Motor neuron (in vitro differentiated cells): Measurements from ENCODE around the gene PIGH. TPM values are rescaled to one million over a fixed set of nuclear protein-coding genes. Genes with fewer than 3 reads are reported as not detected.
"Not testable (repeated sequence)": the region's sequence is repeated elsewhere in the genome, so short reads cannot be mapped to it uniquely, and the experiment has no call there.

Experiments
- ATAC-seq, 8 experiments: fragments of 200-7000 bp; cut with Tn5 transposase; replicated peaks in 6 of 8; 2 replicates each; pipeline ENCODE4 v1.8.0; 2021; ENCODE audit warnings: mild to moderate bottlenecking in 8 of 8, moderate library complexity in 8 of 8
- H3K27ac ChIP-seq, 2 donors: fragments of 250-450 bp; sonication (Bioruptor Pico); 2 replicates each; pipeline ENCODE4 v1.9.0; 2021; ENCODE audit warnings: antibody characterized with exemption in 2 of 2, mild to moderate bottlenecking in 2 of 2, moderate library complexity in 1 of 2
- H3K4me1 ChIP-seq, 2 donors: fragments of 250-450 bp; sonication (Bioruptor Pico); replicated peaks in 1 of 2; 2 replicates each; pipeline ENCODE4 v1.6.1; 2021; ENCODE audit warnings: antibody characterized with exemption in 2 of 2, mild to moderate bottlenecking in 2 of 2, moderate library complexity in 1 of 2
- H3K4me3 ChIP-seq, 5 donors: fragments of 250-450 bp; sonication (Bioruptor Pico); 2 replicates each; pipeline ENCODE4 v1.9.0; 2021; ENCODE audit warnings: antibody characterized with exemption in 5 of 5, mild to moderate bottlenecking in 5 of 5, moderate library complexity in 4 of 5
- WGBS, 10 experiments: fragments of 450-650 bp; shearing (Covaris generic); methylation state at CpG; one replicate each; pipeline ENCODE4 v1.0.0; 2022; 5-methylcytosine and 5-hydroxymethylcytosine counted together
- in situ Hi-C, 9 experiments: fragments of 400-800 bp; cut with MboI; loops; one replicate each; pipeline ENCODE4 v1.15.0; 2021; ENCODE audit warnings: low sequenced_read_pairs in 9 of 9, low pct_unique_long_range_greater_than_20kb in 2 of 9; ENCODE audit not compliant: unreplicated experiment in 9 of 9
- total RNA-seq, 8 experiments: library from RNA; unstranded; fragments of 300-600 nt; gene quantifications; 2 replicates each; pipeline versions ENCODE4 v1.2.3 to v1.2.4, GENCODE V29; 2022

PIGH gene
- total RNA-seq, 8 experiments from 2014 or later = 14.1 to 39.2 (median 28.4) TPM

GRCh38 chr14:67553547-67553946 is 46.5 kb downstream of the PIGH start:
- 40 to 100% (median 68%) methylated on average over 1 to 2 of the region's 3 CpGs; no CpG with 5 or more reads in 4 of the 10 experiments for WGBS, 10 experiments
- Histone ChIP-seq H3K27ac (no peak overlapping the region), H3K4me3 (no peak overlapping the region), H3K4me1 (no peaks in the 10 kb centered on the region)
- no peak for ATAC-seq
- in situ Hi-C loops = no loop called here

- H3K4me1 ChIP-seq = no peaks in the 10 kb centered on the region
- no peak overlapping the region for H3K27ac ChIP-seq
- no peak overlapping the region for H3K4me3 ChIP-seq
- in situ Hi-C loops = no loop called here
- no peak for ATAC-seq
- 60 to 100% (median 79%) methylated on average over 1 to 2 of the region's 3 CpGs; no CpG with 5 or more reads in 4 of the 10 experiments for WGBS, 10 experiments
Observed at GRCh38 chr14:67551940-67552339, 48.1 kb downstream of the PIGH start.

- Histone ChIP-seq H3K4me3 (no peak overlapping the region), H3K27ac (no peak overlapping the region), H3K4me1 (no peaks in the 10 kb centered on the region)
- 33 to 88% (median 80%) methylated on average over 1 to 3 of the region's 3 CpGs; no CpG with 5 or more reads in 3 of the 10 experiments for WGBS, 10 experiments
- no peak for ATAC-seq
- in situ Hi-C loops = no loop called here
Observed at GRCh38 chr14:67551123-67551522, 48.9 kb downstream of the PIGH start.

GRCh38 chr14:67549734-67550133 is 50.3 kb downstream of the PIGH start:
- in situ Hi-C loops = no loop called here

GRCh38 chr14:67547224-67547780 is 52.8 kb downstream of the PIGH start:
- in situ Hi-C loops = no loop called here
- no peak overlapping the region for H3K27ac ChIP-seq
- peak in 1 of 8 experiments; percentile 32 for ATAC-seq
- H3K4me3 ChIP-seq = no peak overlapping the region
- WGBS, 10 experiments = 62 to 100% (median 83%) methylated on average over 1 to 2 of the region's 5 CpGs; no CpG with 5 or more reads in 5 of the 10 experiments
- H3K4me1 ChIP-seq = no peaks in the 10 kb centered on the region

More at GRCh38 chr14:67549734-67550133, 50.3 kb downstream of the PIGH start:
- peak in 2 of 8 experiments; percentile 46 to 75 for ATAC-seq
- WGBS, 10 experiments = 30 to 89% (median 72%) methylated on average over 1 to 3 of the region's 4 CpGs; no CpG with 5 or more reads in 3 of the 10 experiments
- no peak overlapping the region for H3K4me3 ChIP-seq
- no peaks in the 10 kb centered on the region for H3K4me1 ChIP-seq
- no peak overlapping the region for H3K27ac ChIP-seq

- WGBS, 10 experiments = 57 to 100% (median 90%) methylated on average over 1 of the region's 1 CpG; no CpG with 5 or more reads in 2 of the 10 experiments
- H3K27ac ChIP-seq = no peak overlapping the region
Observed at GRCh38 chr14:67544590-67544989, 55.5 kb downstream of the PIGH start.

GRCh38 chr14:67542620-67543019 is 57.4 kb downstream of the PIGH start:
- H3K4me1 ChIP-seq, H3K4me3 ChIP-seq, H3K27ac ChIP-seq, ATAC-seq, in situ Hi-C loops: not testable (repeated sequence)
- WGBS, 10 experiments = 71 to 100% (median 93%) methylated on average over 2 to 8 of the region's 13 CpGs; no CpG with 5 or more reads in 4 of the 10 experiments

More at GRCh38 chr14:67544590-67544989, 55.5 kb downstream of the PIGH start:
- no peak overlapping the region for H3K4me3 ChIP-seq
- in situ Hi-C loops = no loop called here
- no peak for ATAC-seq
- no peaks in the 10 kb centered on the region for H3K4me1 ChIP-seq

- H3K27ac ChIP-seq = no peak overlapping the region
- no peak for ATAC-seq
- 42 to 82% (median 66%) methylated on average over 4 to 19 of the region's 24 CpGs for whole genome bisulfite sequencing, 10 experiments
- in situ Hi-C loops = no loop called here
- H3K4me3 ChIP-seq = no peak overlapping the region
- H3K4me1 ChIP-seq = no peaks in the 10 kb centered on the region
Observed at GRCh38 chr14:67541448-67542387, 58.4 kb downstream of the PIGH start.

Other genes starting within 250 kb of the PIGH start
- gene ATP6V1D, start 240.5 kb downstream of the PIGH start, total RNA-seq = 100 to 1,000 TPM in 6 of 8 experiments, 10 to 100 TPM in 2; 75.7 to 176 (median 115) TPM
- gene EIF2S1, start 239.9 kb downstream of the PIGH start, total RNA-seq = 100 to 1,000 TPM in 4 of 8 experiments, 10 to 100 TPM in 4; 81.3 to 176 (median 105) TPM
- 1 to 10 TPM in 2 of 8 experiments, under 1 TPM in 3, not detected in 3; 0.22 to 2.1 (median 0.82) TPM for gene PLEK2, start 188.1 kb downstream of the PIGH start, total RNA-seq
- gene TMEM229B, start 111.5 kb downstream of the PIGH start, total RNA-seq = 10 to 100 TPM in 1 of 8 experiments, 1 to 10 TPM in 3, under 1 TPM in 4; 0.38 to 13.3 (median 0.93) TPM
- 10 to 100 TPM in 1 of 8 experiments, 1 to 10 TPM in 7; 1.2 to 11.2 (median 6.0) TPM for gene PLEKHH1, start 67.0 kb downstream of the PIGH start, total RNA-seq
- gene ARG2, start 19.7 kb upstream of the PIGH start, total RNA-seq = 10 to 100 TPM in 5 of 8 experiments, 1 to 10 TPM in 3; 1.4 to 46.3 (median 17.4) TPM
- 10 to 100 TPM; 48.8 to 90.4 (median 63.4) TPM for gene VTI1B, start 74.4 kb upstream of the PIGH start, total RNA-seq
- gene RDH11, start 95.5 kb upstream of the PIGH start, total RNA-seq = 10 to 100 TPM; 60.9 to 89.8 (median 71.0) TPM
- gene RDH12, start 101.6 kb upstream of the PIGH start, total RNA-seq = 1 to 10 TPM in 1 of 8 experiments, under 1 TPM in 3, not detected in 4; 0.19 to 4.2 (median 0.22) TPM
- gene ZFYVE26, start 216.3 kb upstream of the PIGH start, total RNA-seq = 10 to 100 TPM in 7 of 8 experiments, 1 to 10 TPM in 1; 6.8 to 26.5 (median 13.1) TPM
- gene RAD51B, start 219.5 kb upstream of the PIGH start, total RNA-seq = 10 to 100 TPM in 6 of 8 experiments, 1 to 10 TPM in 2; 5.4 to 37.7 (median 11.0) TPM